MM.1S (cell line): ENCODE measurements around the gene ESD.

Experiments used
- CTCF ChIP-seq: fragments of 300-600 bp; sonication (generic); IDR thresholded peaks from 2 replicates; pipeline ENCODE4 v1.5.1; 2016; ENCODE audit warnings: antibody characterized with exemption, low read length, mixed read lengths
- EZH2 ChIP-seq: fragments of 300-600 bp; sonication (generic); optimal IDR thresholded peaks from 2 replicates; pipeline ENCODE3; 2017; ENCODE audit warnings: low read depth, mild to moderate bottlenecking, antibody characterized with exemption, low read length, mixed read lengths

- TF ChIP-seq CTCF (no peak), EZH2 (no peak)
These were observed at the start of gene ESD for GRCh38 chr13:46796515-46797474.
